HepG2 (cell line): ENCODE data around the gene KLF16. TPM values are rescaled to one million over a fixed set of nuclear protein-coding genes. Genes with fewer than 3 reads are reported as not detected.

Experiments used
- ATAC-seq: fragments of 200-7000 bp; cut with Tn5 transposase; 3 replicates; pipeline ENCODE4 v1.9.1; 2020; ENCODE audit warnings: mild to moderate bottlenecking, moderate library complexity
- BruUV-seq: library from RNA; stranded (reverse); fragments of 400-500 nt; replicated peaks from 2 replicates; lab custom pipeline; 2021; lab: Mats Ljungman, UMichigan
- CTCF ChIA-PET: fragments of 300-600 bp; formaldehyde crosslinking; extraction: SDS; loops from one replicate; lab custom pipeline; 2021; ENCODE audit warnings: low total read pairs, inconsistent platforms, low intra/inter-chr PET ratio; lab: Yijun Ruan, JAX
- POLR2A ChIA-PET: fragments of 350-600 bp; sonication (Branson Sonifier 250); formaldehyde crosslinking; loops from one replicate; lab custom pipeline; 2020; ENCODE audit warnings: antibody characterized with exemption, inconsistent platforms; lab: Yijun Ruan, JAX
- DNase-seq: peaks from one replicate; pipeline ENCODE4 v3.0.0-alpha.2; 2015; ENCODE audit warnings: low spot score
- FAIRE-seq: peaks from 3 replicates; lab custom pipeline; 2011; peaks lifted over from hg19 to GRCh38; lab: Jason Lieb, UNC
- H2AFZ ChIP-seq: one replicate; pipeline ENCODE4 v1.6.1; 2011; ENCODE audit warnings: low read length, inconsistent platforms
- H3K27ac ChIP-seq: fragments of 300-600 bp; 3 replicates; pipeline ENCODE4 v1.8.0; 2011; ENCODE audit warnings: mixed run types, mild to moderate bottlenecking, mixed read lengths, low read length, inconsistent platforms; ENCODE audit not compliant: insufficient read depth; ENCODE audit errors: extremely low read length
- H3K27me3 ChIP-seq, 2 experiments: fragments of 200-600 bp in 1 of 2; 2 replicates in 1 of 2; 3 replicates in 1 of 2; pipeline versions ENCODE4 v1.6.0 to v1.8.0; 2011; ENCODE audit warnings: low read length in 2 of 2, mild to moderate bottlenecking in 2 of 2, moderate library complexity in 2 of 2, inconsistent platforms in 1 of 2; ENCODE audit not compliant: insufficient read depth in 2 of 2, control insufficient read depth in 1 of 2
- H3K36me3 ChIP-seq, 2 experiments: fragments of 200-600 bp in 1 of 2; replicated peaks in 1 of 2; 2 replicates in 1 of 2; 3 replicates in 1 of 2; pipeline versions ENCODE4 v1.5.1 to v1.8.0; 2011; ENCODE audit warnings: low read length in 2 of 2, inconsistent platforms in 1 of 2; ENCODE audit not compliant: insufficient read depth in 2 of 2, control insufficient read depth in 1 of 2
- H3K4me1 ChIP-seq: 2 replicates; pipeline ENCODE4 v1.5.1; 2012; ENCODE audit warnings: low read length, inconsistent platforms; ENCODE audit not compliant: insufficient read depth
- H3K4me2 ChIP-seq: 2 replicates; pipeline ENCODE4 v1.6.0; 2011; ENCODE audit warnings: low read depth, low read length, inconsistent platforms
- H3K4me3 ChIP-seq, 3 experiments: fragments of 200-600 bp in 1 of 3; sonication (generic), shearing (Covaris generic) in 1 of 3; replicated peaks in 1 of 3; 2 replicates each; pipeline ENCODE4 v1.5.1; 2011 to 2016; ENCODE audit warnings: low read length in 3 of 3, inconsistent platforms in 2 of 3, low read depth in 2 of 3, mild to moderate bottlenecking in 2 of 3, control low read depth in 1 of 3, mixed read lengths in 1 of 3; ENCODE audit not compliant: insufficient read depth in 1 of 3
- H3K79me2 ChIP-seq: one replicate; pipeline ENCODE4 v1.6.1; 2011; ENCODE audit warnings: low read length, inconsistent platforms; ENCODE audit not compliant: insufficient read depth
- H3K9ac ChIP-seq: 2 replicates; pipeline ENCODE4 v1.6.0; 2011; ENCODE audit warnings: mild to moderate bottlenecking, low read depth, low read length, inconsistent platforms; ENCODE audit not compliant: insufficient read depth
- H3K9me3 ChIP-seq: 2 replicates; pipeline ENCODE4 v1.5.1; 2012; ENCODE audit warnings: mild to moderate bottlenecking, low read length
- H4K20me1 ChIP-seq: 2 replicates; pipeline ENCODE4 v1.6.0; 2011; ENCODE audit warnings: inconsistent platforms, mild to moderate bottlenecking, low read length, moderate library complexity; ENCODE audit not compliant: insufficient read depth
- ASH2L ChIP-seq: fragments of 300-600, 200-600 bp; sonication (generic); IDR thresholded peaks from 2 replicates; pipeline ENCODE4 v1.7.0; 2017; ENCODE audit warnings: low read depth, mild to moderate bottlenecking, moderate library complexity, mixed read lengths, low read length; ENCODE audit not compliant: insufficient read length
- BRCA1 ChIP-seq: sonication (generic); formaldehyde crosslinking; IDR thresholded peaks from 2 replicates; pipeline ENCODE4 v1.4.0; 2020; ENCODE audit warnings: missing genetic modification reagents
- CBX5 ChIP-seq: sonication (generic); formaldehyde crosslinking; IDR thresholded peaks from 2 replicates; pipeline ENCODE4 v1.4.0; 2020; ENCODE audit warnings: missing genetic modification reagents, borderline replicate concordance
- DMAP1 ChIP-seq: IDR thresholded peaks from 2 replicates; pipeline ENCODE4 v1.6.1; 2016
- NRL ChIP-seq: sonication (generic); formaldehyde crosslinking; IDR thresholded peaks from 2 replicates; pipeline ENCODE4 v1.5.0; 2020; ENCODE audit warnings: missing genetic modification reagents, mild to moderate bottlenecking, moderate library complexity, borderline replicate concordance
- PRPF4 ChIP-seq: fragments of 200-400 bp; formaldehyde crosslinking; IDR thresholded peaks from 2 replicates; pipeline ENCODE4 v1.6.1; 2016; ENCODE audit warnings: low read length, low read depth; ENCODE audit not compliant: poor library complexity, severe bottlenecking
- SMAD9 ChIP-seq: sonication (generic); formaldehyde crosslinking; IDR thresholded peaks from 2 replicates; pipeline ENCODE4 v1.5.1; 2020; ENCODE audit warnings: mild to moderate bottlenecking, missing genetic modification reagents
- SRSF1 ChIP-seq: fragments of 200-400 bp; formaldehyde crosslinking; optimal IDR thresholded peaks from 2 replicates; pipeline ENCODE3; 2017; ENCODE audit warnings: mild to moderate bottlenecking, low read depth, low read length, moderate library complexity
- TAF1 ChIP-seq: sonication (generic); formaldehyde crosslinking; IDR thresholded peaks from 2 replicates; pipeline ENCODE4 v1.4.0; 2020; ENCODE audit warnings: missing genetic modification reagents
- WIZ ChIP-seq: sonication (generic); formaldehyde crosslinking; IDR thresholded peaks from 2 replicates; pipeline ENCODE4 v1.5.1; 2020; ENCODE audit warnings: mild to moderate bottlenecking, missing genetic modification reagents
- ZMAT3 ChIP-seq: sonication (generic); formaldehyde crosslinking; conservative IDR thresholded peaks from 2 replicates; pipeline ENCODE4 v1.7.0; 2021; ENCODE audit warnings: missing genetic modification reagents
- ZNF121 ChIP-seq: sonication (generic); formaldehyde crosslinking; IDR thresholded peaks from 2 replicates; pipeline ENCODE4 v1.5.0; 2020; ENCODE audit warnings: mild to moderate bottlenecking, missing genetic modification reagents
- ZNF124 ChIP-seq: sonication (generic); formaldehyde crosslinking; IDR thresholded peaks from 2 replicates; pipeline ENCODE4 v1.4.0; 2020; ENCODE audit warnings: missing genetic modification reagents
- ZNF343 ChIP-seq: sonication (generic); formaldehyde crosslinking; IDR thresholded peaks from 2 replicates; pipeline ENCODE4 v1.4.0; 2020; ENCODE audit warnings: mild to moderate bottlenecking, missing genetic modification reagents
- ZNF431 ChIP-seq: sonication (generic); formaldehyde crosslinking; IDR thresholded peaks from 2 replicates; pipeline ENCODE4 v1.9.0; 2022; ENCODE audit warnings: missing genetic modification reagents, low read depth, mild to moderate bottlenecking, borderline replicate concordance
- ZNF557 ChIP-seq: sonication (generic); formaldehyde crosslinking; IDR thresholded peaks from 2 replicates; pipeline ENCODE4 v1.4.0; 2020; ENCODE audit warnings: missing genetic modification reagents
- ZNF678 ChIP-seq: sonication (generic); formaldehyde crosslinking; IDR thresholded peaks from 2 replicates; pipeline ENCODE4 v1.4.0; 2020; ENCODE audit warnings: mild to moderate bottlenecking, missing genetic modification reagents
- WGBS: methylation state at CpG from one replicate; pipeline ENCODE4 v1.1.6; 2017; ENCODE audit warnings: low lambda C conversion rate; 5-methylcytosine and 5-hydroxymethylcytosine counted together
- in situ Hi-C: cut with HindIII; loops from 2 replicates; pipeline ENCODE4 v1.10.0; 2017; ENCODE audit warnings: low pct_unique_long_range_greater_than_20kb; ENCODE audit not compliant: extremely low pct_ligation_motif_present
- intact Hi-C: fragments of 100-400 bp; cut with micrococcal nuclease; formaldehyde crosslinking; loops from one replicate; pipeline ENCODE4 v1.10.0; 2022; ENCODE audit not compliant: unreplicated experiment
- polyA plus RNA-seq, 8 experiments: library from polyadenylated mRNA; depleted of rRNA in 3 of 8; stranded (reverse) in 7 of 8; unstranded in 1 of 8; fragments of >200 nt; fragmentation: Illumina TruSeq in 4 of 8; extraction: Trizol in 4 of 8; gene quantifications; 2 replicates each; pipeline versions ENCODE4 v1.2.1 to v1.2.3, GENCODE V29; 2011 to 2016; ENCODE audit warnings: low read depth in 4 of 8, missing spikeins in 1 of 8, mixed read lengths in 1 of 8; ENCODE audit not compliant: insufficient read depth in 1 of 8
- total RNA-seq, 5 experiments: library from RNA; depleted of rRNA; stranded (reverse); fragments of >200 nt; fragmentation: Illumina TruSeq; extraction: Trizol; gene quantifications; 2 replicates each; pipeline ENCODE4 v1.2.3, GENCODE V29; 2016; ENCODE audit warnings: low read depth in 1 of 5
- TF ChIP-seq, protein P1 (sequence below): sonication (generic); formaldehyde crosslinking; conservative IDR thresholded peaks from 2 replicates; pipeline ENCODE4 v1.4.0; 2020; ENCODE audit warnings: missing genetic modification reagents
- TF ChIP-seq, protein P2 (sequence below): sonication (generic); formaldehyde crosslinking; IDR thresholded peaks from 2 replicates; pipeline ENCODE4 v1.4.0; 2020; ENCODE audit warnings: missing genetic modification reagents
- TF ChIP-seq, protein P3 (sequence below): sonication (generic); formaldehyde crosslinking; IDR thresholded peaks from 2 replicates; pipeline ENCODE4 v1.5.1; 2020; ENCODE audit warnings: mild to moderate bottlenecking, missing genetic modification reagents, borderline replicate concordance

The KLF16 gene
- total and polyA plus RNA-seq, 2 of the 13 experiments (the other 11 are each of a cell fraction or from before 2014, with no cell fraction given), result 3.5 to 6.7 TPM

DNA sequence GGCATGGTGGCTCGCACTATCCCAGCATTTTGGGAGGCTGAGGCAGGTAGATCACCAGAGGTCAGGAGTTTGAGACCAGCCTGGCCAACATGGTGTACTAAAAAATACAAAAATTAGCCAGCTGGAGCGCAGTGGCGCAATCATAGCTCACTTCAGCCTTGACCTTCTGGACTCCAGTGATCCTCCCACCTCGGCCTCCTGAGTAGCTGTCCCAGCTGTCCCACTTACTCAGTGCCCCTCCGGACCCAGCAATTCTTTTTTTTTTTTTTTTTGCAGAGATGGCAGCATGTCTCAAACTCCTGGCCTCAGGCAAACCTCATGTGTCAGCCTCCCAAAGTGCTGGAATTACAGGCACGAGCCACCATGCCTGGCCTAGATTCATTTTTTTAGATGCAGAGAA is 39.5 kb upstream of the KLF16 start (continued):
- TF ChIP-seq, protein P1, sequence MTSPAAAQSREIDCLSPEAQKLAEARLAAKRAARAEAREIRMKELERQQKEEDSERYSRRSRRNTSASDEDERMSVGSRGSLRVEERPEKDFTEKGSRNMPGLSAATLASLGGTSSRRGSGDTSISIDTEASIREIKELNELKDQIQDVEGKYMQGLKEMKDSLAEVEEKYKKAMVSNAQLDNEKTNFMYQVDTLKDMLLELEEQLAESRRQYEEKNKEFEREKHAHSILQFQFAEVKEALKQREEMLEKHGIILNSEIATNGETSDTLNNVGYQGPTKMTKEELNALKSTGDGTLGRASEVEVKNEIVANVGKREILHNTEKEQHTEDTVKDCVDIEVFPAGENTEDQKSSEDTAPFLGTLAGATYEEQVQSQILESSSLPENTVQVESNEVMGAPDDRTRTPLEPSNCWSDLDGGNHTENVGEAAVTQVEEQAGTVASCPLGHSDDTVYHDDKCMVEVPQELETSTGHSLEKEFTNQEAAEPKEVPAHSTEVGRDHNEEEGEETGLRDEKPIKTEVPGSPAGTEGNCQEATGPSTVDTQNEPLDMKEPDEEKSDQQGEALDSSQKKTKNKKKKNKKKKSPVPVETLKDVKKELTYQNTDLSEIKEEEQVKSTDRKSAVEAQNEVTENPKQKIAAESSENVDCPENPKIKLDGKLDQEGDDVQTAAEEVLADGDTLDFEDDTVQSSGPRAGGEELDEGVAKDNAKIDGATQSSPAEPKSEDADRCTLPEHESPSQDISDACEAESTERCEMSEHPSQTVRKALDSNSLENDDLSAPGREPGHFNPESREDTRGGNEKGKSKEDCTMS (CRISPR knock-in tag), result no peak
- TF ChIP-seq, protein P2, sequence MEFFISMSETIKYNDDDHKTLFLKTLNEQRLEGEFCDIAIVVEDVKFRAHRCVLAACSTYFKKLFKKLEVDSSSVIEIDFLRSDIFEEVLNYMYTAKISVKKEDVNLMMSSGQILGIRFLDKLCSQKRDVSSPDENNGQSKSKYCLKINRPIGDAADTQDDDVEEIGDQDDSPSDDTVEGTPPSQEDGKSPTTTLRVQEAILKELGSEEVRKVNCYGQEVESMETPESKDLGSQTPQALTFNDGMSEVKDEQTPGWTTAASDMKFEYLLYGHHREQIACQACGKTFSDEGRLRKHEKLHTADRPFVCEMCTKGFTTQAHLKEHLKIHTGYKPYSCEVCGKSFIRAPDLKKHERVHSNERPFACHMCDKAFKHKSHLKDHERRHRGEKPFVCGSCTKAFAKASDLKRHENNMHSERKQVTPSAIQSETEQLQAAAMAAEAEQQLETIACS (CRISPR knock-in tag), result 0 out of 2 replicates have a peak, but pooled peaks have one; percentile 16
- no peak for TF ChIP-seq PRPF4
- TF ChIP-seq, all 625 proteins: peak for 56

DNA sequence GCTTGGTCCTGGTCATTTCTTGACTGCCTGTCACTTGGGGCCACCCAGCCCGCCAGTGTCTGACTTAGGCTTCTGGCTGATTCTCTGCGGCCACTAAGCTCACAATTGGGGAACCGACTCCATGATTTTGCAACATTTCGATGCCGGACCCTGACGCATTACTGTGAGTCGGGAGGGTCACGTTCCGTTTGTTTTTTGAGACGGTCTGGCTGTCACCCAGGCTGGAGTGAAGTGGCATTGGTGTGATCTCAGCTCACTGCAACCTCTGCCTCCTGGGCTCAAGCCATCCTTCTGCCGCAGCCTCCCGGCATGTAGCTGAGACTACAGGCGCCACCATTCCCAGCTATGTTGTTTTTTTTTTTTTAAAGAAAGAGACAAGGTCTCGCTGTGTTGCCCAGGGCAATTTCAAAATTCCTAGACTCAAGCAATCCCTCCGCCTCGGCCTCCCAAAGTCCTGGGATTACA is 38.6 kb upstream of the KLF16 start:
- H3K4me1 ChIP-seq, result peaks cover 63% of the 10 kb centered on the region
- in situ Hi-C loops (no loop called here), intact Hi-C loops (no loop called here)
- peak overlapping the region; percentile 49 for H3K9ac ChIP-seq
- H3K79me2 ChIP-seq, result peaks cover 8% of the 10 kb centered on the region
- WGBS, result 5% methylated on average over 7 of the region's 16 CpGs
- no TSS peak for BruUV-seq
- peak overlapping the region; percentile 65 for H3K4me2 ChIP-seq
- no peaks in the 10 kb centered on the region for H3K27me3 ChIP-seq
- ChIA-PET POLR2A (interaction anchor here (0.7 to 2.4 kb wide), 5 partner anchors 14 to 158 kb away, joined by 3 to 11 read pairs (median 4); no protein-coding TSS in a partner anchor), CTCF (no interaction called here)
- peak overlapping the region; percentile 5 to 65 (median 32) for H3K4me3 ChIP-seq
- H3K36me3 ChIP-seq, result no peaks in the 10 kb centered on the region
- peak overlapping the region; percentile 67 for H3K27ac ChIP-seq
- no peaks in the 10 kb centered on the region for H4K20me1 ChIP-seq
- no peaks in the 10 kb centered on the region for H3K9me3 ChIP-seq
- ATAC-seq (no peak), FAIRE-seq (peak; percentile 79), DNase-seq (peak; percentile 76)
- H2AFZ ChIP-seq, result peak overlapping the region; percentile 15
- no peak for TF ChIP-seq ZNF124 (CRISPR knock-in tag)
- peak; percentile 28 for TF ChIP-seq ASH2L
- no peak for TF ChIP-seq ZNF678 (CRISPR knock-in tag)
- TF ChIP-seq BRCA1 (CRISPR knock-in tag), result 0 out of 2 replicates have a peak, but pooled peaks have one; percentile 34
- no peak for TF ChIP-seq NRL
- TF ChIP-seq DMAP1 (CRISPR knock-in tag), result no peak; the same call in 1 of the 2 replicates
- TF ChIP-seq WIZ (CRISPR knock-in tag), result 0 out of 2 replicates have a peak, but pooled peaks have one; percentile 36
- TF ChIP-seq CBX5 (CRISPR knock-in tag), result peak; percentile 65; the same call in 1 of the 2 replicates
- TF ChIP-seq ZNF557, result no peak
- TF ChIP-seq, protein P3, sequence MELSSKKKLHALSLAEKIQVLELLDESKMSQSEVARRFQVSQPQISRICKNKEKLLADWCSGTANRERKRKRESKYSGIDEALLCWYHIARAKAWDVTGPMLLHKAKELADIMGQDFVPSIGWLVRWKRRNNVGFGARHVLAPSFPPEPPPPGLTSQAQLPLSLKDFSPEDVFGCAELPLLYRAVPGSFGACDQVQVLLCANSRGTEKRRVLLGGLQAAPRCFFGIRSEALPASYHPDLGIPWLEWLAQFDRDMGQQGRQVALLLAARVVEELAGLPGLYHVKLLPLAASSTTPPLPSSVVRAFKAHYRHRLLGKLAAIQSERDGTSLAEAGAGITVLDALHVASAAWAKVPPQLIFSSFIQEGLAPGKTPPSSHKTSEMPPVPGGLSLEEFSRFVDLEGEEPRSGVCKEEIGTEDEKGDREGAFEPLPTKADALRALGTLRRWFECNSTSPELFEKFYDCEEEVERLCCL (CRISPR knock-in tag), result no peak
- TF ChIP-seq SRSF1, result no peak
- TF ChIP-seq ZNF343 (CRISPR knock-in tag), result no peak
- peak; percentile 74; the same call in 1 of the 2 replicates for TF ChIP-seq ZNF121 (CRISPR knock-in tag)
- no peak; the same call in 1 of the 2 replicates for TF ChIP-seq TAF1 (CRISPR knock-in tag)
- TF ChIP-seq SMAD9, result no peak
- TF ChIP-seq ZNF431 (CRISPR knock-in tag), result no peak
- no peak for TF ChIP-seq ZMAT3
